Measurements from ENCODE around the gene ACSM5. TPM values are rescaled to one million over a fixed set of nuclear protein-coding genes. Genes with fewer than 3 reads are reported as not detected.

Gene ACSM5
- polyA plus RNA-seq, 1 donor (not counting 4 experiments of a cell fraction or from before 2014, with no cell fraction given), result not detected

- no peaks in the 10 kb centered on the region for H3K36me3 ChIP-seq (ENCODE audit: control insufficient read depth in 2 of 2, extremely low read depth in 1 of 2, insufficient read depth in 2 of 2, low read length in 2 of 2)
- H3K4me3 ChIP-seq (ENCODE audit: control insufficient read depth in 2 of 3, extremely low read depth in 1 of 3, insufficient read depth in 2 of 3, low read depth in 1 of 3, low read length in 3 of 3), result no peak overlapping the region
- H3K79me2 ChIP-seq (ENCODE audit: control insufficient read depth, insufficient read depth, low read length), result no peaks in the 10 kb centered on the region
- no peak overlapping the region for H3K27ac ChIP-seq (ENCODE audit: control insufficient read depth, insufficient read depth, low read length)
- H3K9me3 ChIP-seq (ENCODE audit: control insufficient read depth, low read depth, low read length), result no peaks in the 10 kb centered on the region
- FAIRE-seq, result no peak
- TF ChIP-seq CTCF (optimal IDR thresholded peaks at IDR 0.05 in 1 of 3, IDR thresholded peaks at IDR 0.05 in 1 of 3, conservative IDR thresholded peaks at IDR 0.05 in 1 of 3; ENCODE audit: extremely low read depth in 1 of 3, insufficient read depth in 2 of 3, low read length in 3 of 3), result no peak
- no peak for TF ChIP-seq EZH2 (IDR thresholded peaks at IDR 0.05; ENCODE audit: low read length)
- DNase-seq (ENCODE audit: low read depth, low spot score), result no peak
- H3K4me1 ChIP-seq (ENCODE audit: control insufficient read depth, extremely low read depth, insufficient read depth, low read length), result no peaks in the 10 kb centered on the region
- dilution Hi-C loops (cut with MboI; ENCODE audit: extremely low pct_ligation_motif_present, low sequenced_read_pairs), result no loop called here
- no peak overlapping the region for H3K4me2 ChIP-seq (ENCODE audit: control insufficient read depth, extremely low read depth, insufficient read depth, low read depth, low read length)
- no peak overlapping the region for H2AFZ ChIP-seq (ENCODE audit: control insufficient read depth, low read length)
- H3K27me3 ChIP-seq (ENCODE audit: control insufficient read depth, extremely low read depth, insufficient read depth, low read length), result no peaks in the 10 kb centered on the region
- H4K20me1 ChIP-seq (ENCODE audit: control insufficient read depth, extremely low read depth, insufficient read depth, low read length), result no peaks in the 10 kb centered on the region
- no peak overlapping the region for H3K9ac ChIP-seq (ENCODE audit: control insufficient read depth, extremely low read depth, insufficient read depth, low read length)
- no peaks in the 10 kb centered on the region for H3K9me1 ChIP-seq (ENCODE audit: control insufficient read depth, extremely low read depth, insufficient read depth, low read length)
Measured at GRCh38 chr16:20399185-20399584, 10.1 kb upstream of the ACSM5 start.

- Histone ChIP-seq H3K27ac (ENCODE audit: control insufficient read depth, insufficient read depth, low read length) (no peak overlapping the region), H3K9me3 (ENCODE audit: control insufficient read depth, low read depth, low read length) (no peaks in the 10 kb centered on the region), H4K20me1 (ENCODE audit: control insufficient read depth, extremely low read depth, insufficient read depth, low read length) (no peaks in the 10 kb centered on the region), H3K36me3 (ENCODE audit: control insufficient read depth in 2 of 2, extremely low read depth in 1 of 2, insufficient read depth in 2 of 2, low read length in 2 of 2) (no peaks in the 10 kb centered on the region), H3K79me2 (ENCODE audit: control insufficient read depth, insufficient read depth, low read length) (no peaks in the 10 kb centered on the region), H2AFZ (ENCODE audit: control insufficient read depth, low read length) (no peak overlapping the region), H3K9me1 (ENCODE audit: control insufficient read depth, extremely low read depth, insufficient read depth, low read length) (no peaks in the 10 kb centered on the region), H3K4me2 (ENCODE audit: control insufficient read depth, extremely low read depth, insufficient read depth, low read depth, low read length) (no peak overlapping the region), H3K9ac (ENCODE audit: control insufficient read depth, extremely low read depth, insufficient read depth, low read length) (no peak overlapping the region), H3K4me3 (ENCODE audit: control insufficient read depth in 2 of 3, extremely low read depth in 1 of 3, insufficient read depth in 2 of 3, low read depth in 1 of 3, low read length in 3 of 3) (no peak overlapping the region), H3K4me1 (ENCODE audit: control insufficient read depth, extremely low read depth, insufficient read depth, low read length) (no peaks in the 10 kb centered on the region), H3K27me3 (ENCODE audit: control insufficient read depth, extremely low read depth, insufficient read depth, low read length) (no peaks in the 10 kb centered on the region)
- DNase-seq (ENCODE audit: low read depth, low spot score) (no peak), FAIRE-seq (no peak)
- dilution Hi-C loops (cut with MboI; ENCODE audit: extremely low pct_ligation_motif_present, low sequenced_read_pairs), result no loop called here
- TF ChIP-seq CTCF (optimal IDR thresholded peaks at IDR 0.05 in 1 of 3, IDR thresholded peaks at IDR 0.05 in 1 of 3, conservative IDR thresholded peaks at IDR 0.05 in 1 of 3; ENCODE audit: extremely low read depth in 1 of 3, insufficient read depth in 2 of 3, low read length in 3 of 3) (no peak), EZH2 (IDR thresholded peaks at IDR 0.05; ENCODE audit: low read length) (no peak)
Measured at GRCh38 chr16:20401066-20401465, 8.3 kb upstream of the ACSM5 start.

Measured in keratinocyte (primary cell).